NCI-H1048 (cell line): ENCODE results near the gene HOXB5.

Source experiments
- DNase-seq: peaks from one replicate; lab custom pipeline; 2025; lab: John Stamatoyannopoulos, UW

HOXB5 gene

GRCh38 chr17:48559122-48559839 lies 34.3 kb downstream of the HOXB5 start:
- DNase-seq, result no peak

GRCh38 chr17:48558831-48559121 lies 34.8 kb downstream of the HOXB5 start:
- no peak for DNase-seq

DNA sequence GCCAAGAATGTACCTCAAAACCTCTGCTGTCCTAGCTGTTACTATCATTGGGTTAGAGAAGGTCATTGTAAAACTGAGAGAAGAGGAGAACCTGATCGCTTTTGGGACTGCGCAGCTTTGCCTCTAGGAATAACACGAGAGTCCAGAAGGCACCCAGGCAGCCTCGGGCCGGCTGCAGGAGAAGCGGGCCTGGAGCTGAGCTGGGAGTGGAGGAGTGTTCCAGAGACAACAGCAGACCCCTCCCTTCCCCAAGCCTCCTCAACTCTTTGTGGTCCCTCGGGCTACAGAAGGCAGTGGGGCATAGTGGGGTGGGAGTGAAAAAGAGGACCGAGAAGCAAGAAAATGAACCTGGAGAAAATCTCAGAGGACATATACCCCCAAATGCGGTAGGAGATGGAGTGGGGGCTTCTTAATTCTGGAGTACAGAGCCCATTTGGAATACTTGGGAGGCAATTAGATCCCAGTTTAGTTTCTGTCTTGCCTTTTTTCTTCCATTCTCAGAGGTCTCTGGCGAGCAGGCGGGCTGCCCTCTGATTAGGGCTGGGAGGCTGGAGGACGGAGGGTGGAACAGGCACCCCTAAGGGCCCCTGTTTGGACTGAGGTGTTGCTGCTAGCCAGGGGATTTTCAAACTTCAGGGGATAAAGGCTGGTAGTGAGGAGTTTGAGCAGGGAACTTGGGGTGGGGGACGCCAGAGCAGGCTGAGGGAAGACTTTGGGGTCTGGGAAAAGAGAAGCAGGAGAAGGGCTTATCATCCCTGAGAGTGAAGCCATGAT lies 35.3 kb downstream of the HOXB5 start:
- no peak for DNase-seq

DNA sequence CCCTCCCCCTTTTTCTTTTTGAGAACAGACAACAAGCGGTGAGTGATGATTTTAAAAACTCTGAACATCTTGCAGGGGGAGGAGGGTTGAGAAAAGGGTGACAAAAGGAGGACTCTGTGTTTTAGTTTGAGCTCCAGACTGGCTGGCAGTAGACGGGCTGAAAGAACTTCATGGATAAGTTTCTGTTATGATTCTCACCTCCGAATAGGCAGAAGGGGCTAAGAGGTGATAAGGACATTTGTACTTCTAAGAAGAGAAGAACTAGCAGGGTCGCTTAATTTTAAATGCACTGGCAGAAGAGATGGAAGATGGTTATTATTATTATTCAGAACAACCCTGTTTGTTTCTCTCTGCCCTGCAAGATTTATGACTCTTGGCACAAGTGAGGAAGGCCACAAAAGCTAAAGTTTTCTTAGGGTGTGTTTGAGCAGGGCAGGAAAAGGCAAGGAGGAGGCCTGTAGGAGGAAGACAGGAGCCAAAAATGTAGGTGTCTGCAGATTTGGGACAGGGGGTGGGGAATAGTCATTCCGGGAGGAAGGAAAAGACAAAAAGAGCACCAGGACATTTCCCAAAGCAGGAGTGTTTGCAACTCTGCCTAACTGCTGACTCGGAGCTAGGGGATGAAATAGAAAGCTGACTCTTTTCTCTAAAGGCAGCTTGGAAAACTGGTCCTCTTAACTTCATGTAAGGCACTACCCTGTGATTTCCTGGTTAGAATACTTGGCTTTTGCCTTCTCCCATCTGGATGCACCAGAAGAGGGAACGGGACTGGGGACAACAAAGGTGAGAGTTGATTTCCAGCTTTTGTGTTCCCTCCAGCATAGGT lies 36.8 kb downstream of the HOXB5 start:
- no peak for DNase-seq

GRCh38 chr17:48556229-48556575 lies 37.4 kb downstream of the HOXB5 start:
- DNase-seq, result no peak

- no peak for DNase-seq
Measured at GRCh38 chr17:48555258-48556228, 38.0 kb downstream of the HOXB5 start.

GRCh38 chr17:48554412-48555257 lies 38.9 kb downstream of the HOXB5 start:
- DNase-seq, result no peak

DNA sequence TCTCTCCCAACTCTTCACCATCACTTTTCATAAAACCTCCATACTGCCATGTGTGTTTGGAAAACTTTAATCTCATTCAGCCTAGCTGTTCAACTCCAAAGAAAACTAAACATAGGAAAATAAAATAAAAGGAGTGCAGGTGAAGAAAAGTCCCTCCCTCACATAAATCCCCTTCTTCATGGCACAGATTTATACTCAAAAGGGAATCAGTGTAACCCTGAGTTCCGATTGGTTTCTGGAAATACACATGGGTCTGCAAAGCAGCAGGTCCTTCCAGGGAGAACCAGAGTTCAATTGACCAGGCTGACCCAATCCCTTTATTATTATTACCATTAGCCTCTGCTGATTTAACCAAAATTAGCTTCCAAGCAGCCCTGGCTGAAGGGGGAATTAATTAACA lies 39.8 kb downstream of the HOXB5 start:
- DNase-seq, result no peak

GRCh38 chr17:48553190-48553547 lies 40.4 kb downstream of the HOXB5 start:
- DNase-seq, result no peak

DNA sequence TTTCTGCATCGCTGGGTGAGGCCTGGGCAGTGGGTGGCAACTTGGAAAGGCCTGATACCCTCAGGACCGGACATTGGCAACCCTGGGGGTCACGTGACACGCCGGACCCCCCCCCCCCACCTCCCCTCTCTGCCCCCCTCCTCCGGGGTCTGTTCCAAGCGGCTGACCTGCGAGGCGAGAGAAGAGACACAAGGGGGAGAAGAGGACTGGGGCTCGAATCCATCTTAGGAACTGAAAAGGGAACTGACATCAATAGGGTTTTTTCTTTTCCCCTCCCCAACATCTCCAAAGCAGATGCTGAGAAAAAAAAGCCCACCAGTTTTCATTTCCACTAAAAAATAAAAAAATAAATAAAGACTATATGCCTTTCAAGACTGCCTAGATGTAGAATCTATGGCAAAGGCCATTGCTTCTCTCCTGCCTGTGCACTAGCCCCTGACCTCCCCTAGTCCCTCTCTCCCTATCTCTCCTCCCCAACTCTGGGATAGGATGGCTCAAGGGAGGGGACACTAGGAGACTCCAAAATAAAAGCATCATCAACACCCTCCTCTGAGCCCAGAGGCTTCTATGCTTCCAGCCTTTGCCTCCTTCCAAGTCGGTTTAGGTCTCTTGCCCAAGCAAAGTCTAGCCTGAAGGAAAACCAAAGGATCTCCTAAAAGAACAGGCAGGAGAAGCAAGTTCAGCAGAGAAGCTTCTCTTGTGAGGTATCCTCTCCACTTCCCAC lies 41.0 kb downstream of the HOXB5 start:
- no peak for DNase-seq

GRCh38 chr17:48551596-48552465 lies 41.7 kb downstream of the HOXB5 start:
- DNase-seq, result no peak

- no peak for DNase-seq
Measured at GRCh38 chr17:48551214-48551555, 42.4 kb downstream of the HOXB5 start.

DNA sequence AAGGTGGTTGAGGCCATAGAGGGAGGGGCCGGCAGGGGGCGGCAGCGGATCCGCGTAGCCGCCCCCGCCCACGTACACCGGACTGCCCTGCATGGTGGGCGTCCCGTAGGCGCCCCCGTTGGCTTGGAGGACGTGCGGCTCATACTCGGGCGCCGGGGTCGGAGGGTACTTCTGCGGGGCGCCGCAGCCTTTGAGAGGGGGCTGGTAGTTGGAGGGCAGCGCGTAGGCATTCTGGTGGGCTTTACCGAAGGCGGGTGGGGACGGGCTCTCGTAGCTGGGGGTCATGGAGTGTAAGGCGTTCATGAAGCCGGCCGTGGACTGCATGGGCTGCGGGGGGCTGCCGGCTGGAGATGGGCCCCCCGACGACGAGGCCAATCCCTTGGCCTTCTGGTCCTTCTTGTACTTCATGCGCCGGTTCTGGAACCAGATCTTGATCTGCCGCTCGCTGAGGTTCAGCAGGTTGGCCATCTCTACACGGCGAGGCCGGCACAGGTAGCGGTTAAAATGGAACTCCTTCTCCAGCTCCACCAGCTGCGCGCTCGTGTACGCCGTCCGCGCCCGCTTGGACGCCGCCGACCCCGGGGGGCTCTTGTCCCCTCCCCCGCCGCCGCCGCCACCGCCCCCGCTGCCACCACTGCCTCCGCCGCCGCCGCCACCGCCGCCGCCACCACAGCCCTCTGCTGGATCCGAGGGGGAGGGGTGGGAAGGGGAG lies 42.9 kb downstream of the HOXB5 start:
- no peak for DNase-seq

GRCh38 chr17:48549914-48550501 lies 43.6 kb downstream of the HOXB5 start:
- DNase-seq, result no peak

DNA sequence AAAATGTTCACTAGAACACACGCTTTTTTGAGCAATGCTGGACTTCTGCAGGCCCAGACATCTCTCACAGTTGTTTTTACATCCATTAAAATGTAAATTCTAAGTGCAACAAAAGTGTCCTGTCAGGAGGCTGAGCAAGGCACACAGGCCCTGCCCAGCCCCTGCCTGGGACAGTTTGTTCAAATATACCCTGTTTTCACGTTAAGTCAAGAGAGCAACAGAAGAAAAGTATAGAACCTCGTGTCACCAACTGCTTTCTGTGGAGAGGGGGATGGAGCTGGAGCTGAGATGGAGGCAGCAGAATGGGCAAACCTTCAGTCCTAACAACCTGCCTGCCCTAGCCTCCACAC lies 44.3 kb downstream of the HOXB5 start:
- no peak for DNase-seq

- DNase-seq, result no peak
Measured at GRCh38 chr17:48548523-48549280, 44.9 kb downstream of the HOXB5 start.

DNA sequence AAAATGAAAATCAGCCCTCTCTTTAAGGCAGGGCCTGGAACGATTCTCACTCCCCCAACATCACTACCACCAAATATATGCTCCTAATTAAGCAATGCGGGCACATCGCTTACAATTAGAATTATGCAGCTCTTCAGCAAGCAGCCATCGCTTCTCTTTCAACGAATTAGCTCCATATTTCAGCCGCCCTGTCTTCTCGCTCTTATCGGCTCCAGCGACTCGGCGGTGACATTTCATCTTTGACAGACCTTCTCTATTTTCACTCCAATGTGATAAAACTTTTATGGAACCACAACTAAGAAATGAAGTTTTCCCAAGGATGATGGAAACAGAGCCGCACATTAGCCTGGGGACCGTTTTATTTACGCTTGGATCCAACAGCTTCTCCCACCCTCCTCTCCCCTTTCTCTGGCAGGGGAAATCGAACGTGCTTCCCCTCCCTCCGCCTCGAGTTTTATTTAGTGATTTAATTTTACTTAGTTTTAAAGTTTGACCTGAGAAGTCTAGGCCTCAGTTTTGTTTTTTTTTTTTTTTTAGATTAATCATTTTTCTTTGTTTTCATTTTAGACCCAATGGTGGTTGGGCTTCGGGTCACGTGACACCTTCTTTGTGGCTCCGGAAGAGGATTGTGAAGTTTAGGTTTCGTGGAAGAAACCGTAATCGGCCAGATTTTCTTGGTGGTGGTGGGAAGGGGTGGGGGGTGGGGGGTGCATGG lies 45.6 kb downstream of the HOXB5 start:
- DNase-seq, result no peak
